Umbilical cord (tissue), 2 donors: ENCODE results near the gene LPA. TPM values are rescaled to one million over a fixed set of nuclear protein-coding genes. Genes with fewer than 3 reads are reported as not detected.
"Not testable (repeated sequence)": the region's sequence is repeated elsewhere in the genome, so short reads cannot be mapped to it uniquely, and the experiment has no call there.

Source experiments
- DNase-seq: peaks from one replicate; pipeline ENCODE4 v3.0.0-alpha.2; 2015; ENCODE audit warnings: low spot score
- total RNA-seq: library from RNA; depleted of rRNA; stranded (reverse); fragments of >200 nt; gene quantifications from one replicate; pipeline ENCODE4 v1.2.3, GENCODE V29; 2014; ENCODE audit warnings: low replicate concordance; ENCODE audit not compliant: insufficient read depth

The LPA gene
- total RNA-seq, 1 donor from 2014 or later = 0.24 TPM

GRCh38 chr6:160667639-160668481 lies 3.8 kb upstream of the LPA start:
- no peak for DNase-seq

- DNase-seq = no peak
Measured at GRCh38 chr6:160662842-160663241, 1.2 kb downstream of the LPA start.

- DNase-seq = no peak
Measured at GRCh38 chr6:160662429-160662828, 1.6 kb downstream of the LPA start.

- no peak for DNase-seq
Measured at GRCh38 chr6:160661216-160661615, 2.9 kb downstream of the LPA start.

- no peak for DNase-seq
Measured at GRCh38 chr6:160659562-160659961, 4.5 kb downstream of the LPA start.

GRCh38 chr6:160634706-160635105 lies 29.4 kb downstream of the LPA start:
- DNase-seq = no peak

- no peak for DNase-seq
Measured at GRCh38 chr6:160595838-160596832, 67.9 kb downstream of the LPA start.

- not testable (repeated sequence) for DNase-seq
Measured at GRCh38 chr6:160595297-160595696, 68.8 kb downstream of the LPA start.

GRCh38 chr6:160586374-160586773 lies 77.7 kb downstream of the LPA start:
- DNase-seq = no peak

GRCh38 chr6:160583794-160584193 lies 80.3 kb downstream of the LPA start:
- DNase-seq = no peak

GRCh38 chr6:160581406-160581805 lies 82.7 kb downstream of the LPA start:
- no peak for DNase-seq

GRCh38 chr6:160578515-160578914 lies 85.6 kb downstream of the LPA start:
- DNase-seq = not testable (repeated sequence)

- no peak for DNase-seq
Measured at GRCh38 chr6:160573943-160574342, 90.1 kb downstream of the LPA start.

GRCh38 chr6:160571201-160571600 lies 92.9 kb downstream of the LPA start:
- DNase-seq = not testable (repeated sequence)

- no peak for DNase-seq
Measured at GRCh38 chr6:160544802-160545201, 119.3 kb downstream of the LPA start.

- DNase-seq = no peak
Measured at GRCh38 chr6:160535270-160535669, 128.8 kb downstream of the LPA start.

- DNase-seq = peak; percentile 60
Measured at GRCh38 chr6:160534050-160534696, 129.9 kb downstream of the LPA start.

- DNase-seq = no peak
Measured at GRCh38 chr6:160532315-160532714, 131.8 kb downstream of the LPA start.

- no peak for DNase-seq
Measured at GRCh38 chr6:160531826-160532225, 132.2 kb downstream of the LPA start.

- DNase-seq = not testable (repeated sequence)
Measured at GRCh38 chr6:160529524-160529923, 134.6 kb downstream of the LPA start.

- no peak for DNase-seq
Measured at GRCh38 chr6:160523223-160523622, 140.9 kb downstream of the LPA start.
